ENCODE measurements around the gene ZNF30.

ZNF30 gene

GRCh38 chr19:34972163-34972705, 45.5 kb downstream of the ZNF30 start:
- Histone ChIP-seq H3K27me3 (ENCODE audit: insufficient read depth, low read depth, severe bottlenecking) (no peaks in the 10 kb centered on the region), H3K9me3 (ENCODE audit: severe bottlenecking) (peaks cover 15% of the 10 kb centered on the region), H3K4me3 (ENCODE audit: low read depth, low read length) (no peak overlapping the region), H3K36me3 (no peaks in the 10 kb centered on the region), H3K27ac (no peak overlapping the region)
- TF ChIP-seq CTCF (IDR thresholded peaks at IDR 0.05; ENCODE audit: low read depth, low read length): no peak
- DNase-seq: no peak

- Histone ChIP-seq H3K27me3 (ENCODE audit: insufficient read depth, low read depth, severe bottlenecking) (no peaks in the 10 kb centered on the region), H3K36me3 (no peaks in the 10 kb centered on the region), H3K27ac (no peak overlapping the region), H3K4me3 (ENCODE audit: low read depth, low read length) (no peak overlapping the region), H3K9me3 (ENCODE audit: severe bottlenecking) (peaks cover 2% of the 10 kb centered on the region)
- no peak for DNase-seq
- no peak for TF ChIP-seq CTCF (IDR thresholded peaks at IDR 0.05; ENCODE audit: low read depth, low read length)
Observed at GRCh38 chr19:34974646-34975045, 47.9 kb downstream of the ZNF30 start.

GRCh38 chr19:34975056-34975455, 48.4 kb downstream of the ZNF30 start:
- no peak for TF ChIP-seq CTCF (IDR thresholded peaks at IDR 0.05; ENCODE audit: low read depth, low read length)
- no peaks in the 10 kb centered on the region for H3K27me3 ChIP-seq (ENCODE audit: insufficient read depth, low read depth, severe bottlenecking)
- H3K36me3 ChIP-seq: no peaks in the 10 kb centered on the region
- no peaks in the 10 kb centered on the region for H3K9me3 ChIP-seq (ENCODE audit: severe bottlenecking)
- H3K27ac ChIP-seq: no peak overlapping the region
- no peak for DNase-seq
- no peak overlapping the region for H3K4me3 ChIP-seq (ENCODE audit: low read depth, low read length)

DNA sequence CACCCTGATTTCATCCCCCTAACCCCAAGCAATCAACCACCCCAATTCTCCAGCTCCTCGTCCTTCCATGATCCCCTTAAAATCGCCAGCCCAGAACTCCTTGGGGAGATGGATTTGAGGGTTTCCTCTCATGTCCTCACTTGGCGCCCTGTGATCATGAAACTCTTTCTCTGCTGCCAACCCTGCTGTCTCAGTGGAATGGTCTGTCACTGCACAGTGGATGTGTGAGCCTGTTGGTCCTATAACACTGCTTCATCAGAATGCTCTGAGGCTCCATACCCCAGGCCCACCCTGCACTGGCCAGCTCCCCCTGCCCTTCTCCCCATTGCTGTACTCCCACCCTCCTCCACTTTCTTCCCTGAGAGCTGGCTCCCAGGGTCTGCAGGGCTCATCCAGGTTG, 49.9 kb downstream of the ZNF30 start:
- Histone ChIP-seq H3K27ac (no peak overlapping the region), H3K36me3 (no peaks in the 10 kb centered on the region), H3K27me3 (ENCODE audit: insufficient read depth, low read depth, severe bottlenecking) (no peaks in the 10 kb centered on the region), H3K9me3 (ENCODE audit: severe bottlenecking) (no peaks in the 10 kb centered on the region), H3K4me3 (ENCODE audit: low read depth, low read length) (no peak overlapping the region)
- no peak for DNase-seq
- no peak for TF ChIP-seq CTCF (IDR thresholded peaks at IDR 0.05; ENCODE audit: low read depth, low read length)

DNA sequence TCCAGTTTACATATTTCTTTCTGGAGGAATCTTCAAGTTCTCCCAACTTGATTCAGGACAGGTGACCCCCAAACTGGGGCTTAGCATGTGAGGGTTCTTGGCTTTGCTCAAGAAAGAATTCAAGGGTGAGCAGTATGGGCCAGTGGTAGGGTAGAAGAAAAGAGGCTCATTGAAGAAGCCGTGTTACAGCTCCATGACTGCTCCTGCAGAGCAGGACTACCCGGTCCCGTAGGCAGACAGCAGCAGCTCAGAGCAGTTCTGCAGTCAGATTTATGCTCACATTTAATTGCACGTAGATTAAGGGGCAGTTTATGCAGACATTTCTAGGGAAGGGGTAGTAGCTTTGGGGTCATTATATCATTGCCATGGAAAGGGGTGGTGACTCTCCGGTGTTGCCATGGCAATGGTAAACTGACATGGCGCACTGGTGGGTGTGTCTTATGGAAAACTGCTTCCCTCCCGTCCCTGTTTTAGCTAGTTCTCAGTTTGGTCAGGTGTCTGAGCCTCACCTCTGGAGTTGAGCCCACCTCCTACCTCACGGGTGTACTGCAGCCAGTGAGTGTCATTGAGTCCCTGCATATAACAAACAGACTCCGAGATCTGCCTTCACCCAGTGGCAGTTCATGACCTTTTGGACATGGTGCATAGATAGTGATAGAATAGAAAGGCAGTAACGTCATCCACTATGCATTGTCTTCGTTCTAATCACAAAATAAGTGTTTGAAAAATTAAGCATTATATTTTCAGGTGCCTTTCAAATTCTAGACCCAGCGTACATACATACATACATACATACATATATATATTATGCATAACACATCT, 53.3 kb downstream of the ZNF30 start:
- DNase-seq: no peak
- no peaks in the 10 kb centered on the region for H3K27me3 ChIP-seq (ENCODE audit: insufficient read depth, low read depth, severe bottlenecking)
- TF ChIP-seq CTCF (IDR thresholded peaks at IDR 0.05; ENCODE audit: low read depth, low read length): no peak
- no peaks in the 10 kb centered on the region for H3K36me3 ChIP-seq
- H3K4me3 ChIP-seq (ENCODE audit: low read depth, low read length): no peak overlapping the region
- H3K9me3 ChIP-seq (ENCODE audit: severe bottlenecking): no peaks in the 10 kb centered on the region
- H3K27ac ChIP-seq: no peak overlapping the region

Measured in WERI-Rb-1 (cell line).